HG03108 (cell line): Measurements from ENCODE around the gene PAQR6.

Experiments used
- ATAC-seq: cut with Tn5 transposase; IDR thresholded peaks from one replicate; pipeline ENCODE4 v1.9.1; 2021; ENCODE audit warnings: moderate library complexity; ENCODE audit not compliant: unreplicated experiment

PAQR6 gene

GRCh38 chr1:156263288-156263655 lies 15.4 kb upstream of the PAQR6 start:
- no peak for ATAC-seq

- ATAC-seq: no peak
Observed at GRCh38 chr1:156262461-156263287, 14.8 kb upstream of the PAQR6 start.

GRCh38 chr1:156260896-156261295 lies 13.0 kb upstream of the PAQR6 start:
- ATAC-seq: no peak

- no peak for ATAC-seq
Observed at GRCh38 chr1:156259805-156260204, 11.9 kb upstream of the PAQR6 start.

- ATAC-seq: no peak
Observed at GRCh38 chr1:156258859-156259258, 11.0 kb upstream of the PAQR6 start.

GRCh38 chr1:156257711-156258110 lies 9.9 kb upstream of the PAQR6 start:
- no peak for ATAC-seq

- ATAC-seq: no peak
Observed at GRCh38 chr1:156253634-156254033, 5.8 kb upstream of the PAQR6 start.

- ATAC-seq: no peak
Observed at GRCh38 chr1:156251527-156251926, 3.7 kb upstream of the PAQR6 start.

- no peak for ATAC-seq
Observed at GRCh38 chr1:156249593-156249992, 1.7 kb upstream of the PAQR6 start.

GRCh38 chr1:156248323-156248683 lies 447 bp upstream of the PAQR6 start:
- no peak for ATAC-seq

GRCh38 chr1:156246781-156247459 lies 936 bp downstream of the PAQR6 start:
- ATAC-seq: no peak

GRCh38 chr1:156246241-156246780 lies 1.5 kb downstream of the PAQR6 start:
- no peak for ATAC-seq

- ATAC-seq: no peak
Observed at GRCh38 chr1:156245451-156246232, 2.2 kb downstream of the PAQR6 start.

GRCh38 chr1:156244712-156245111 lies 3.1 kb downstream of the PAQR6 start:
- no peak for ATAC-seq

GRCh38 chr1:156244126-156244525 lies 3.7 kb downstream of the PAQR6 start:
- no peak for ATAC-seq

GRCh38 chr1:156242738-156243137 lies 5.1 kb downstream of the PAQR6 start:
- no peak for ATAC-seq

GRCh38 chr1:156241926-156242325 lies 5.9 kb downstream of the PAQR6 start, which contains the start of gene BGLAP:
BGLAP (plus strand) TSS chr1:156242184; CDS start chr1:156242232, 48 bp downstream.
- ATAC-seq: no peak

- ATAC-seq: no peak
Observed at GRCh38 chr1:156241311-156241811, 6.5 kb downstream of the PAQR6 start.

GRCh38 chr1:156238248-156238647 lies 9.6 kb downstream of the PAQR6 start:
- no peak for ATAC-seq

GRCh38 chr1:156236164-156236563 lies 11.7 kb downstream of the PAQR6 start:
- ATAC-seq: no peak
